Left lung (tissue), 10 donors: ENCODE data around the gene F11. TPM values are rescaled to one million over a fixed set of nuclear protein-coding genes. Genes with fewer than 3 reads are reported as not detected.

Experiments
- ATAC-seq: fragments of 200-7000 bp; cut with Tn5 transposase; one replicate; pipeline ENCODE4 v1.9.1; 2020; ENCODE audit warnings: moderate library complexity
- DNase-seq, 4 donors: peaks; one replicate each; pipeline ENCODE4 v3.0.0-alpha.2; 2013 to 2020
- H3K27ac ChIP-seq, 2 donors: fragments of 200-600 bp; sonication (generic) in 1 of 2; one replicate each; pipeline versions ENCODE4 v1.5.0 to v1.8.0; 2020 to 2021
- H3K27me3 ChIP-seq, 2 donors: fragments of 200-600 bp; sonication (generic) in 1 of 2; one replicate each; pipeline versions ENCODE4 v1.5.0 to v1.8.0; 2020 to 2021
- H3K36me3 ChIP-seq, 2 donors: fragments of 200-600 bp; sonication (generic) in 1 of 2; one replicate each; pipeline versions ENCODE4 v1.5.0 to v1.8.0; 2020 to 2021
- H3K4me1 ChIP-seq, 2 donors: fragments of 200-600 bp; one replicate each; pipeline ENCODE4 v1.8.0; 2021
- H3K4me3 ChIP-seq, 2 donors: fragments of 200-600 bp; sonication (generic) in 1 of 2; one replicate each; pipeline versions ENCODE4 v1.5.0 to v1.8.0; 2020 to 2021; ENCODE audit warnings: mild to moderate bottlenecking in 1 of 2
- H3K9me3 ChIP-seq, 2 donors: fragments of 200-600 bp; sonication (generic) in 1 of 2; one replicate each; pipeline versions ENCODE4 v1.5.0 to v1.8.0; 2020 to 2021
- CTCF ChIP-seq, 2 donors: fragments of 200-600 bp; sonication (generic) in 1 of 2; IDR thresholded peaks; one replicate each; pipeline versions ENCODE4 v1.5.0 to v1.8.0; 2021; ENCODE audit warnings: antibody characterized with exemption in 2 of 2
- intact Hi-C, 2 donors: fragments of 100-400 bp; cut with DNase I; formaldehyde crosslinking; loops; one replicate each; pipeline versions ENCODE4 v1.11.2 to v1.14.2; 2022
- polyA plus RNA-seq, 6 donors: library from polyadenylated mRNA; unstranded; fragments of 120-200 nt; gene quantifications; one replicate each; pipeline ENCODE4 v1.2.1, GENCODE V29; 2013; ENCODE audit not compliant: insufficient read length in 6 of 6
- total RNA-seq, 2 donors: library from RNA; stranded (reverse); fragmentation: NEBNext Ultra II Directional; extraction: Animal tissue kit (Norgen Biotek cat#: 25700); gene quantifications; one replicate each; pipeline ENCODE4 v1.2.1, GENCODE V29; 2021
- donor health status: DM: no; HTN: yes; CAD: no.
- donor health status: DM: no; HTN: no; CAD: no.

F11 gene
- total and polyA plus RNA-seq, 8 donors: 0.46 to 5.4 (median 1.2) TPM

GRCh38 chr4:186326391-186326790 lies 60.4 kb downstream of the F11 start:
- no peak for TF ChIP-seq CTCF (IDR thresholded peaks at IDR 0.05)
- DNase-seq: peak in 2 of 4 donors; percentile 31 to 55
- no peaks in the 10 kb centered on the region for H3K4me1 ChIP-seq
- no peak for ATAC-seq
- intact Hi-C loops: no loop called here
- H3K4me3 ChIP-seq: no peak overlapping the region
- H3K27ac ChIP-seq: no peak overlapping the region
- no peaks in the 10 kb centered on the region for H3K27me3 ChIP-seq
- H3K9me3 ChIP-seq: peaks cover 0 to 13% of the 10 kb centered on the region in 2 donors
- H3K36me3 ChIP-seq: no peaks in the 10 kb centered on the region

- H3K27ac ChIP-seq: no peak overlapping the region
- DNase-seq: peak in 1 of 4 donors; percentile 70
- no peak for ATAC-seq
- H3K27me3 ChIP-seq: no peaks in the 10 kb centered on the region
- H3K9me3 ChIP-seq: peaks cover 0 to 38% of the 10 kb centered on the region in 2 donors
- no peak overlapping the region for H3K4me3 ChIP-seq
- TF ChIP-seq CTCF (IDR thresholded peaks at IDR 0.05): no peak
- no peaks in the 10 kb centered on the region for H3K36me3 ChIP-seq
- H3K4me1 ChIP-seq: no peaks in the 10 kb centered on the region
- intact Hi-C loops: no loop called here
Measured at GRCh38 chr4:186329372-186329771, 63.4 kb downstream of the F11 start.

- H3K27me3 ChIP-seq: no peaks in the 10 kb centered on the region
- DNase-seq (no peak), ATAC-seq (no peak)
- intact Hi-C loops: no loop called here
- no peak overlapping the region for H3K4me3 ChIP-seq
- no peak for TF ChIP-seq CTCF (IDR thresholded peaks at IDR 0.05)
- H3K27ac ChIP-seq: no peak overlapping the region
- no peaks in the 10 kb centered on the region for H3K36me3 ChIP-seq
- peaks cover 0 to 39% of the 10 kb centered on the region in 2 donors for H3K9me3 ChIP-seq
- no peaks in the 10 kb centered on the region for H3K4me1 ChIP-seq
Measured at GRCh38 chr4:186330368-186330767, 64.4 kb downstream of the F11 start.

- H3K4me1 ChIP-seq: no peaks in the 10 kb centered on the region
- DNase-seq (no peak), ATAC-seq (no peak)
- no peaks in the 10 kb centered on the region for H3K36me3 ChIP-seq
- no peak overlapping the region for H3K4me3 ChIP-seq
- peaks cover 0 to 32% of the 10 kb centered on the region in 2 donors for H3K9me3 ChIP-seq
- intact Hi-C loops: no loop called here
- no peak for TF ChIP-seq CTCF (IDR thresholded peaks at IDR 0.05)
- no peak overlapping the region for H3K27ac ChIP-seq
- no peaks in the 10 kb centered on the region for H3K27me3 ChIP-seq
Measured at GRCh38 chr4:186335793-186336192, 69.8 kb downstream of the F11 start.

Other genes with a start within 250 kb of the F11 start
- 10 to 100 TPM; 24.6 to 44.2 TPM for gene TLR3, start 197.0 kb upstream of the F11 start, total RNA-seq
- 10 to 100 TPM in 5 of 6 donors, 1 to 10 TPM in 1; 10.0 to 13.3 (median 11.4) TPM for gene TLR3, start 197.0 kb upstream of the F11 start, polyA plus RNA-seq
- gene FAM149A, start 161.5 kb upstream of the F11 start, total RNA-seq: 10 to 100 TPM; 10.1 to 14.8 TPM
- gene FAM149A, start 161.5 kb upstream of the F11 start, polyA plus RNA-seq: 10 to 100 TPM; 20.2 to 30.1 (median 21.7) TPM
- 10 to 100 TPM; 26.2 to 27.8 TPM for gene CYP4V2, start 74.6 kb upstream of the F11 start, total RNA-seq
- 10 to 100 TPM in 5 of 6 donors, 1 to 10 TPM in 1; 6.4 to 14.9 (median 13.4) TPM for gene CYP4V2, start 74.6 kb upstream of the F11 start, polyA plus RNA-seq
- gene KLKB1, start 38.7 kb upstream of the F11 start, total RNA-seq: under 1 TPM; 0.15 to 0.76 TPM
- gene KLKB1, start 38.7 kb upstream of the F11 start, polyA plus RNA-seq: 1 to 10 TPM in 5 of 6 donors, under 1 TPM in 1; 0.96 to 3.1 (median 1.3) TPM